ENCODE results near the gene SYT11. TPM values are rescaled to one million over a fixed set of nuclear protein-coding genes. Genes with fewer than 3 reads are reported as not detected.

The SYT11 gene
- total RNA-seq, 6 donors from 2014 or later = 3.1 to 12.1 (median 7.8) TPM

DNA sequence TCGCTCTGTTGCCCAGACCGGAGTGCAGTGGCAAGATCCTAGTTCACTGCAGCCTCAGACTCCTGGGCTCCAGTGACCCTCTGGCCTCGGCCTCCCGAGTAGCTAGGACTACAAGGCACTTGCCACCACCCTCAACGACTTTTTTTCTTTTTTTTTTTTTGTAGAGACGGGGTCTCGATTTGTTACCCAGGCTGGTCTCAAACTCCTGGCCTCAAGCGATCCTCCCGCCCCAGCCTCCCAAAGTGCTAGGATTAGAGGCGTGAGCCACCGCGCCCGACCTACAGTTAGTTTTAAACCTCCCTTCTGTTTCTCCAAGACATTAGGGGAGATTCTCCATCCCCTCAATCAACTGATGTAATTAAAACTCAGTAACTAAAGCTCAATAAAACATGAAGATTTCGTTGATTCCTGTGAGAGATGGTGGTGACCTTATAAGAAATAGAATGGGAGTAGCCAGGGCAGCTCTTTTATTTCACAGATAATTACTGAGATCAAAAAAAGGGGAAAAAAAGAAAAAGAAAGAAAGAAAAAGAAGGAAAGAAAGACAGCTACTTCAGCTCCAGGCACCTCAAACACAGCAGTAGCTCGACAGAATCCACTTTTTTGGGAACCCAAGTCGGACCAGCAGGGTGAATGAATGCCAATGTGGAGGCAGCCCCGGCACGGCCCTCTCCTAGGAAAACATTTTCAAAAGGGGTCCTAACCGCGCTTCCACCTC lies 3.0 kb upstream of the SYT11 start:
- Histone ChIP-seq H3K4me1 (peaks cover 23 to 36% (median 35%) of the 10 kb centered on the region in 4 donors), H3K27me3 (no peaks in the 10 kb centered on the region), H3K27ac (peak overlapping the region; percentile 76 to 93 (median 90)), H3K4me3 (peak overlapping the region; percentile 66 to 86 (median 74)), H3K9me3 (no peaks in the 10 kb centered on the region), H3K36me3 (peaks cover 0 to 36% (median 27%) of the 10 kb centered on the region in 4 donors)
- ATAC-seq (ENCODE audit: low FRiP score in 2 of 2) (no peak), DNase-seq (no peak)
- WGBS, 2 donors = 55 to 56% methylated on average over 20 of the region's 20 CpGs
- TF ChIP-seq EP300 (IDR thresholded peaks at IDR 0.05) (no peak), POLR2AphosphoS5 (IDR thresholded peaks at IDR 0.05) (no peak), CTCF (IDR thresholded peaks at IDR 0.05) (no peak), POLR2A (IDR thresholded peaks at IDR 0.05) (no peak)

- DNase-seq = peak; percentile 93 to 95
- no peaks in the 10 kb centered on the region for H3K27me3 ChIP-seq
- peaks cover 23 to 36% (median 35%) of the 10 kb centered on the region in 4 donors for H3K4me1 ChIP-seq
- ATAC-seq (ENCODE audit: low FRiP score in 2 of 2) = peak; percentile 87 to 93
- 12 to 17% methylated on average over 39 to 45 of the region's 46 CpGs for WGBS, 2 donors
- H3K36me3 ChIP-seq = peaks cover 0 to 28% (median 24%) of the 10 kb centered on the region in 4 donors
- peak within 1 kb of the TSS; percentile 76 to 93 (median 90) for H3K27ac ChIP-seq
- no peaks in the 10 kb centered on the region for H3K9me3 ChIP-seq
- H3K4me3 ChIP-seq = peak within 1 kb of the TSS; percentile 66 to 86 (median 74)
- TF ChIP-seq POLR2A (IDR thresholded peaks at IDR 0.05) (peak in 2 of 4 donors; percentile 31 to 69), POLR2AphosphoS5 (IDR thresholded peaks at IDR 0.05) (peak; percentile 91 to 94), CTCF (IDR thresholded peaks at IDR 0.05) (peak in 2 of 6 experiments; percentile 14 to 19), EP300 (IDR thresholded peaks at IDR 0.05) (no peak)
Measured at GRCh38 chr1:155856975-155857930, 2.1 kb upstream of the SYT11 start, which contains the start of gene GON4L. Gene GON4L (minus strand): TSS chr1:155857214. CDS start chr1:155853780, 3,434 bp downstream.

DNA sequence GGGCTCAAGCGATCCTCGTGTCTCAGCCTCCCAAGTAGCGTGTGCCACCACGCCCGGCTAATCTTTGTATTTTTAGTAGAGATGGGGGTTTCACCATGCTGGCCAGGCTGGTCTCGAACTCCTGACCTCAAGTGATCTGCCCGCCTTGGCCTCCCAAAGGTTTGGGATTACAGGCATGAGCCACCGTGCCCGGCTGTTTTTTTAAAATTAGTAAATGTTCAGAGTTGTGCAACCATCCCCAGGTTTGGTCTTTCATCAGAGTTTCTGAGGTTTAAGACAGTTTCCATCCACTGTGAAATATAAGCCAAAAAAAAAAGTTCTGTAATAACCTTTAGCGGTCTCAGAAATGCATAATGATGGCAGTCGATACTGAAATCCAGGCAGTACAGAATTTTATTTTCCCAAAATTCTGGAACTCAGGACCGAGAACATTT lies 550 bp upstream of the SYT11 start:
- TF ChIP-seq POLR2A (IDR thresholded peaks at IDR 0.05) = no peak
- TF ChIP-seq CTCF (IDR thresholded peaks at IDR 0.05) = no peak
- TF ChIP-seq POLR2AphosphoS5 (IDR thresholded peaks at IDR 0.05) = no peak
- TF ChIP-seq EP300 (IDR thresholded peaks at IDR 0.05) = no peak
- H3K27ac ChIP-seq = peak overlapping the region; percentile 83 to 92 (median 84)
- 56% methylated on average over 12 of the region's 12 CpGs for WGBS, 2 donors
- H3K36me3 ChIP-seq = peaks cover 0 to 12% (median 9%) of the 10 kb centered on the region in 4 donors
- H3K4me3 ChIP-seq = peak overlapping the region in 3 of 4 donors; percentile 40 to 55 (median 50)
- no peaks in the 10 kb centered on the region for H3K9me3 ChIP-seq
- peak in 1 of 2 donors; percentile 2 for ATAC-seq (ENCODE audit: low FRiP score in 2 of 2)
- H3K27me3 ChIP-seq = no peaks in the 10 kb centered on the region
- peak in 1 of 2 donors; percentile 24 for DNase-seq
- H3K4me1 ChIP-seq = peaks cover 23 to 36% (median 35%) of the 10 kb centered on the region in 4 donors

- no peaks in the 10 kb centered on the region for H3K36me3 ChIP-seq
- H3K4me1 ChIP-seq = peaks cover 23 to 36% (median 35%) of the 10 kb centered on the region in 4 donors
- peak overlapping the region; percentile 83 to 92 (median 84) for H3K27ac ChIP-seq
- no peaks in the 10 kb centered on the region for H3K9me3 ChIP-seq
- ATAC-seq (ENCODE audit: low FRiP score in 2 of 2) = peak; percentile 54 to 78
- TF ChIP-seq POLR2A (IDR thresholded peaks at IDR 0.05) = peak in 1 of 4 donors; percentile 33
- TF ChIP-seq EP300 (IDR thresholded peaks at IDR 0.05) = no peak
- TF ChIP-seq POLR2AphosphoS5 (IDR thresholded peaks at IDR 0.05) = peak in 1 of 2 donors; percentile 35
- TF ChIP-seq CTCF (IDR thresholded peaks at IDR 0.05) = no peak
- whole genome bisulfite sequencing, 2 donors = 2 to 3% methylated on average over 21 to 34 of the region's 35 CpGs
- H3K4me3 ChIP-seq = peak overlapping the region in 3 of 4 donors; percentile 40 to 55 (median 50)
- peak; percentile 61 to 91 for DNase-seq
- no peaks in the 10 kb centered on the region for H3K27me3 ChIP-seq
Measured at GRCh38 chr1:155859881-155860871, 809 bp downstream of the SYT11 start.
